Spleen (tissue), 11 donors: ENCODE results near the gene ENOX2. TPM values are rescaled to one million over a fixed set of nuclear protein-coding genes. Genes with fewer than 3 reads are reported as not detected.

ENCODE experiments used
- DNase-seq: peaks from one replicate; pipeline ENCODE4 v3.0.0-alpha.2; 2020
- H3K27ac ChIP-seq, 8 donors: fragments of 200-600 bp; sonication (generic) in 7 of 8; 1 replicate in 4 of 8; 2 replicates in 4 of 8; pipeline versions ENCODE4 v1.5.0 to v1.8.0; 2016 to 2021; ENCODE audit warnings: inconsistent platforms in 4 of 8, mild to moderate bottlenecking in 4 of 8, moderate library complexity in 1 of 8
- H3K27me3 ChIP-seq, 7 donors: fragments of 200-600 bp; sonication (generic) in 6 of 7; replicated peaks in 1 of 7; 1 replicate in 4 of 7; 2 replicates in 3 of 7; pipeline versions ENCODE4 v1.5.0 to v1.8.0; 2016 to 2021; ENCODE audit warnings: inconsistent platforms in 3 of 7, mild to moderate bottlenecking in 1 of 7
- H3K36me3 ChIP-seq, 6 donors: fragments of 200-600 bp; sonication (generic) in 5 of 6; 1 replicate in 4 of 6; 2 replicates in 2 of 6; pipeline versions ENCODE4 v1.5.0 to v1.8.0; 2016 to 2021; ENCODE audit warnings: inconsistent platforms in 2 of 6
- H3K4me1 ChIP-seq, 6 donors: fragments of 200-600 bp; sonication (generic) in 5 of 6; 1 replicate in 3 of 6; 2 replicates in 3 of 6; pipeline versions ENCODE4 v1.5.0 to v1.8.0; 2016 to 2021; ENCODE audit warnings: inconsistent platforms in 3 of 6
- H3K4me3 ChIP-seq, 8 donors: fragments of 200-600 bp; sonication (generic) in 7 of 8; 1 replicate in 4 of 8; 2 replicates in 4 of 8; pipeline versions ENCODE4 v1.5.0 to v1.8.0; 2016 to 2021; ENCODE audit warnings: inconsistent platforms in 4 of 8, mild to moderate bottlenecking in 4 of 8, moderate library complexity in 2 of 8
- H3K9me3 ChIP-seq, 8 donors: fragments of 200-600 bp; sonication (generic) in 7 of 8; 1 replicate in 4 of 8; 2 replicates in 4 of 8; pipeline versions ENCODE4 v1.5.0 to v1.8.0; 2016 to 2021; ENCODE audit warnings: inconsistent platforms in 4 of 8
- CTCF ChIP-seq, 11 experiments: fragments of 200-600 bp in 7 of 11; fragments of 450-650 bp in 4 of 11; sonication (generic) in 4 of 11; IDR thresholded peaks in 8 of 11; conservative IDR thresholded peaks in 3 of 11; 1 replicate in 7 of 11; 2 replicates in 4 of 11; pipeline versions ENCODE4 v1.4.0 to v1.8.0; 2016 to 2021; ENCODE audit warnings: antibody characterized with exemption in 11 of 11, inconsistent platforms in 4 of 11, mild to moderate bottlenecking in 1 of 11
- POLR2A ChIP-seq, 3 donors: fragments of 450-650 bp; IDR thresholded peaks; one replicate each; pipeline ENCODE4 v1.5.1; 2017; ENCODE audit warnings: antibody characterized with exemption in 3 of 3, mild to moderate bottlenecking in 1 of 3
- POLR2AphosphoS5 ChIP-seq, 3 donors: sonication (generic); formaldehyde crosslinking; IDR thresholded peaks; one replicate each; pipeline ENCODE4 v1.5.1; 2017; ENCODE audit warnings: antibody characterized with exemption in 3 of 3
- WGBS, 5 donors: extraction: QIAGEN DNeasy Blood & Tissue Kit in 3 of 5; methylation state at CpG; one replicate each; pipeline versions ENCODE4 v1.1.5 to v1.1.7; 2013 to 2018; 5-methylcytosine and 5-hydroxymethylcytosine counted together
- intact Hi-C: fragments of 100-400 bp; cut with DNase I; formaldehyde crosslinking; loops from one replicate; pipeline ENCODE4 v1.15.0; 2023; ENCODE audit warnings: low total_unique reads
- polyA plus RNA-seq, 3 donors: library from polyadenylated mRNA; stranded (reverse); fragments of 200-250 nt; gene quantifications; one replicate each; pipeline ENCODE4 v1.2.1, GENCODE V29; 2013
- total RNA-seq, 7 donors: library from RNA; depleted of rRNA in 3 of 7; stranded (reverse); fragments of >200 nt in 3 of 7; fragmentation: NEBNext Ultra II Directional in 4 of 7; extraction: Animal tissue kit (Norgen Biotek cat#: 25700) in 4 of 7; gene quantifications; one replicate each; pipeline versions ENCODE4 v1.1.0 to v1.2.1, GENCODE V29; 2016 to 2021
- donor health status: healthy with polysubstance abuse.
- donor health status: DM: no; HTN: no; CAD: no; lungs with moderate emphysema.
- donor health status: DM: no; HTN: no; CAD: no.
- donor health status: Bipolar disorder and iron deficiency.
- donor health status: healthy.
- donor health status: DM: no; HTN: no; CAD: no.
- donor health status: DM: yes; HTN: yes; CAD: no.

Gene ENOX2
- total and polyA plus RNA-seq, 10 donors, result 5.2 to 30.0 (median 17.4) TPM

GRCh38 chrX:130902446-130902782 is 595 bp downstream of the ENOX2 start:
- 1 to 35% (median 4%) methylated on average over 8 to 11 of the region's 11 CpGs for WGBS, 5 donors
- TF ChIP-seq POLR2AphosphoS5 (IDR thresholded peaks at IDR 0.05) (no peak), POLR2A (IDR thresholded peaks at IDR 0.05) (no peak), CTCF (IDR thresholded peaks at IDR 0.05 in 8 of 11, conservative IDR thresholded peaks at IDR 0.05 in 3 of 11) (no peak)
- DNase-seq, result no peak
- intact Hi-C loops, result no loop called here
- H3K4me1 ChIP-seq, result peaks cover 0 to 11% (median 6%) of the 10 kb centered on the region in 6 donors
- H3K4me3 ChIP-seq, result peak overlapping the region; percentile 50 to 77 (median 58)
- H3K27ac ChIP-seq, result peak overlapping the region in 5 of 8 donors; percentile 70 to 88 (median 86)
- H3K27me3 ChIP-seq, result no peaks in the 10 kb centered on the region
- H3K9me3 ChIP-seq, result no peaks in the 10 kb centered on the region
- H3K36me3 ChIP-seq, result peaks cover 0 to 7% (median 0%) of the 10 kb centered on the region in 6 donors

- peaks cover 0 to 16% (median 0%) of the 10 kb centered on the region in 6 donors for H3K36me3 ChIP-seq
- DNase-seq, result no peak
- no peaks in the 10 kb centered on the region for H3K9me3 ChIP-seq
- no peak overlapping the region for H3K4me3 ChIP-seq
- H3K27ac ChIP-seq, result no peak overlapping the region
- peaks cover 0 to 6% (median 2%) of the 10 kb centered on the region in 6 donors for H3K4me1 ChIP-seq
- H3K27me3 ChIP-seq, result no peaks in the 10 kb centered on the region
- TF ChIP-seq POLR2A (IDR thresholded peaks at IDR 0.05) (no peak), CTCF (IDR thresholded peaks at IDR 0.05 in 8 of 11, conservative IDR thresholded peaks at IDR 0.05 in 3 of 11) (no peak), POLR2AphosphoS5 (IDR thresholded peaks at IDR 0.05) (no peak)
- 72 to 97% (median 95%) methylated on average over 9 of the region's 9 CpGs for WGBS, 5 donors
- intact Hi-C loops, result no loop called here
Measured at GRCh38 chrX:130896802-130897501, 6.1 kb downstream of the ENOX2 start.

GRCh38 chrX:130896026-130896425 is 7.0 kb downstream of the ENOX2 start:
- H3K27me3 ChIP-seq, result no peaks in the 10 kb centered on the region
- 41 to 89% (median 52%) methylated on average over 1 of the region's 1 CpG for WGBS, 5 donors
- no peaks in the 10 kb centered on the region for H3K9me3 ChIP-seq
- TF ChIP-seq CTCF (IDR thresholded peaks at IDR 0.05 in 8 of 11, conservative IDR thresholded peaks at IDR 0.05 in 3 of 11) (no peak), POLR2A (IDR thresholded peaks at IDR 0.05) (no peak), POLR2AphosphoS5 (IDR thresholded peaks at IDR 0.05) (no peak)
- H3K4me1 ChIP-seq, result no peaks in the 10 kb centered on the region
- H3K36me3 ChIP-seq, result peaks cover 0 to 16% (median 0%) of the 10 kb centered on the region in 6 donors
- no peak for DNase-seq
- H3K27ac ChIP-seq, result no peak overlapping the region
- no peak overlapping the region for H3K4me3 ChIP-seq
- intact Hi-C loops, result no loop called here

- H3K9me3 ChIP-seq, result no peaks in the 10 kb centered on the region
- intact Hi-C loops, result no loop called here
- H3K4me1 ChIP-seq, result no peaks in the 10 kb centered on the region
- no peak for TF ChIP-seq POLR2A (IDR thresholded peaks at IDR 0.05)
- TF ChIP-seq CTCF (IDR thresholded peaks at IDR 0.05 in 8 of 11, conservative IDR thresholded peaks at IDR 0.05 in 3 of 11), result no peak
- TF ChIP-seq POLR2AphosphoS5 (IDR thresholded peaks at IDR 0.05), result no peak
- H3K27ac ChIP-seq, result no peak overlapping the region
- H3K36me3 ChIP-seq, result peaks cover 0 to 16% (median 0%) of the 10 kb centered on the region in 6 donors
- H3K27me3 ChIP-seq, result no peaks in the 10 kb centered on the region
- WGBS, 5 donors, result 61 to 89% (median 76%) methylated on average over 2 of the region's 2 CpGs
- DNase-seq, result no peak
- no peak overlapping the region for H3K4me3 ChIP-seq
Measured at GRCh38 chrX:130895299-130895698, 7.7 kb downstream of the ENOX2 start.
